Stimulated activated CD4-positive, alpha-beta T cell treated with anti-CD3 and anti-CD28 coated beads, TNF-alpha, amount 100 ng/mL, for 48 hours (primary cell): ENCODE measurements around the gene GUCY1A2.

Experiments used
- DNase-seq, 3 donors: peaks; one replicate each; pipeline ENCODE4 v3.0.0-alpha.2; 2020; ENCODE audit warnings: low read depth in 3 of 3

The GUCY1A2 gene

DNA sequence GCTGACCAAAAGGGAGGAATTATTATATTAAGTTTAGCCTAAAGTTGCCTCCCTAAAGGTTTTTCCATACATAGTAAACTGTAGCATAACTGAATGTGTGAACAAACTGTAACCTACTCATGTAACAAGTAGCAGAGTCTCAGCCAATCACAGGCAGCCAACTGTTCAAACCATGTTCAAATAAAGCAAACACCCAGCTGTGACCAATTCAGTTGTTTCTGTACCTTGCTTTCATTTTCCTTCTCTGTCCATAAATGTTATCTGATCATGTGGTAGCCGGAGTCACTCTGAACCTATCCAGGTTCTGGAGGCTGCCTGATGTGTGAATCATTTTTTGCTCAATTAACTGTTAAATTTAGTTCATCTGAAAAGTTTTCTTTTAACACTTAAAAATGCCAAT lies 373.5 kb downstream of the GUCY1A2 start:
- no peak for DNase-seq

DNA sequence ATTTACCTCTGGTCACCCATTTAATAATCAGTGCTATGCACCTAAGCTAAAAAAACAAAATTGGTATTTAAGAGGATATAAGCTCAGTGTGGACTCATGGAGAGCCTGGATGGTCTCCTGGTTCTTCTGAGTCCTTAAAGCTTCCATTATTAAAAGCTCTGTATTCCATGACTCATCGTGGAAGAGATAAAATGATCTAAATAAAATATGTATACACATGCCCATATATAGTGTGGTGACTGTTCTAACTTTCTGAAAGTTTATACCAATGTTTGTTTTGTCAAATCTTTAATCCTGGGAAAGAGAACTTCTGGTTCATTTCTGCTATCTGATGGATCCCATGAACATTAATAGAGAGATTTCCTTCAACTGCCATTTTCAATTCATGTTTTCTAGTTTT lies 375.9 kb downstream of the GUCY1A2 start:
- no peak for DNase-seq

DNA sequence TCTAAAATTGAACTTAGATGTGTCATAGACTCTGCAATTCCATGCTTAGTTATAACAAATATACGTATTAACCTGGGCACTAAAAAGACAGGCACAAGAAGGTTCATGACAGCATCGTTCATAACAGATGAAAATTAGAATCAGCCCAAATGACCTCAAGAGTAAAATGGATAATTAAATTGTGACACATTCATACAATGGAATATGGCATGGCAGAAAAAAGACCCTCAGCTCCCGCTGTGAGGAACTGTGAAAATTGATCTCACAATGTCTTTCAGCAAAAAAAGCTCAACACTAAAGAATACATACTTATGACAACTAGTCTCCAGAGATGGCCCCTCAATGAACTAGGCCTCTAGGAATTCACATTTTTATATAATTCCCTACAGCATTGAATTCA lies 386.0 kb downstream of the GUCY1A2 start:
- DNase-seq = no peak

DNA sequence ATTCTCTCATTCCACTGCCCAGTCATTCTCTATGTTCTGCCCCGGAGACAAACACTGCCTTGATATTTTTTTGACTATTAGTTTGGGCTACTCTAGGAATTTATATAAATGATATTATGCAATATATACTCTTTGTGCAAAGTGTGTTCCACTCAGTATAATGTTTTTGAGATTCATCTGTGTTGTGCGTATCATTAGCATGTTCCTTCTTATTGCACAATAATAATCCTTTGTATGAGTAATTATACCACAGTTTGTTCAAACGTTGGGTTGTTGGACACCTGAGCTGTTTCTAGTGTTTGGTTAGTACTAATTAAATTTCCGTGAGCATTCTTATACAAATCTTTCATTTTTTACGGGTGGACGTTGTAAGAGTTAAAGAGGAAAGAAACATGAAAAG lies 390.6 kb downstream of the GUCY1A2 start:
- DNase-seq = no peak

DNA sequence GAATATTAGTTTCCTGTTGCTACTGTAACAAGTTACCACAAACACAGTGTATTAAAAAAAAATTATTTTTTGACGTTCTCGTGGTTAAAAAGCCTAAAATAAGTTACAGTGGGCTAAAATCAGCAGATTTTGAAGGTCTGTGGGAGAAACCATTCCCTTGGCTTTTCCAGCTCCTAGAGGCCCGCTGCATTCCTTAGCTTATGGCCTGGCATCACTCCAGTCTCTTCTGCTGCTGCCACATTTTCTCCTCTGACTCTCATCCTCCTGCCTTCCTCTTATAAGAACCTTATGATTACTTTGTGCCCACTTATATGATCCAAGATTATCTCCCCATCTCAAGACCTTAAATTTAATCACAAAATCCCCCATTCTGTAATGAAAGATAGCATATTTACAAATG lies 392.7 kb downstream of the GUCY1A2 start:
- no peak for DNase-seq

DNA sequence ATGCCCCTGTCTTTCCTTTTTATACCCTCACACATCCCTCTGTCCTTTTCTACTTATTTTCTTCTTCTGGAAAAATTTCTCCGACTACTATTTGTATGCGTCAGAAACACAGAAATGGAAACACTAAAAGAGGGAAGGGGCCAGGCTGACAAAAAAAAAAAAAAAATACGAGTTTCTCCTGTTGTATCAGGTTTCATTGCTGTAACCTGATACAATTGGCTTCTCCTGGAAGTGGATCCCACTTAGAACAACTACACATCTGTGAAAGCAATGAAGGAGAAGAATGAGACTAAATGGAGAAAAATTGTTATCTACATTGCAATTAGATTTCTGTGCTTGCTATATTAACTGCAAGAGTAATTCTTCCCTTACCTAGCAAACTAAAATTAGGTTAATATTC lies 393.9 kb downstream of the GUCY1A2 start:
- DNase-seq = no peak
